ENCODE results near the gene FRRS1L.

Gene FRRS1L

DNA sequence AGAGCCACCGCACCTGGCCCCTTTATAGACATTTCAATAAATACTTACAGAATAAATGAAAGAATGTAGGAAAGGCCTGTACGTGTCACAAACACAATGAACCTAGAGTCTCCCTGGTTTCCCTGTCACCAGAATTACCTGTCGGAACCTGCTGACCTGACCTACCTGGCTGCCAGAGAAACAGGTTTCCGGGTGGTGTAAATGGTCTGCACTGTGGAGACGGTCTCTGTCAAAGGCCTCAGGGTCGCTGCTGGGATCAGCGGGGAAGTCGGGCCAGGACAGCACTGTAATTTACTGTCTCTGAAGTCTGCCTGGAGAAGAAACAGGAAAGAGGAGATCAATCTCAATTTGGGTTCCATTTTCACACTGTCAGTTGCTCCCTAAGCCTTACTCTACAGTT, 9.3 kb upstream of the FRRS1L start:
- no peak for DNase-seq (ENCODE audit: low read depth)

- DNase-seq (ENCODE audit: low read depth): no peak
Measured at GRCh38 chr9:109172935-109173334, 5.9 kb upstream of the FRRS1L start.

- DNase-seq (ENCODE audit: low read depth): peak; percentile 81
Measured at GRCh38 chr9:109171926-109172325, 4.9 kb upstream of the FRRS1L start.

DNA sequence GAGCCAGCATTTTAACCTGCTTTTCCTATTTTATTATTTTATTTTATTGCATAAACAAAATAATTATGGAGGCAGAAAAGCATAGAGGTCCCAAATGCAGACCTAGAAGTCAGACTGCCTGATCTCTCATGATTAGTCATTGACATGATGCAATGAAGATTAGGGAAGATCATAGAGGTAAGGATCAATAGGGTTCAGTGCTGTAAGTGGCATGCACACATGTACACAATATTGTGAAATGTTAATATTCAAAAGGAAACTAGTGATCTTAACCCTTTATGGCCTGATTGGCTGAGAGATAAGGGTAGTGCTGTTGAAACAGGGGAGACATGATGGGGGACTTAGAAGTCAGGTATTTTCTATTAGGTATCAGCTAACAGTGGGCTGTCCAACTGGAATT, 1.1 kb upstream of the FRRS1L start:
- no peak for DNase-seq (ENCODE audit: low read depth)

GRCh38 chr9:109167716-109168115, 667 bp upstream of the FRRS1L start:
- DNase-seq (ENCODE audit: low read depth): no peak

GRCh38 chr9:109166171-109166770, 778 bp downstream of the FRRS1L start:
- no peak for DNase-seq (ENCODE audit: low read depth)

DNA sequence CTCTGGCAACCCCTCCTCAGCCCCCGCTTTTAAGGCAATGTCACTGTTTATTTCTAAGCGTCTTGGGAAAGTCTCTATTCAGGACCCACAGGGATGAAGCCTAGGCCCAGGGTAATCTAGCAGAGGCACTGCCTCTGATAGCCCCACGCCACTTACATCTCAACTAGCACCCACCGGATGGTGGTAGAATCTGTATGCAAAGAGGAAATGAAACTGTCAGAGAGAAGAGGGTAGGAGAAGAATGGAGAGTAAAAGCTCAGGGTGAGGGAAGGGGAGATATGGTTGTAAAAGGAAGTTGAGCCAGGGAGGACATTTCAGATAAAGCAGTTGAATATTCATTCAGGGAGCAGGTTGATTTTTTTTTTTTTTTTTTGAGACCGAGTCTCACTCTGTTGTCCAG, 3.0 kb downstream of the FRRS1L start:
- no peak for DNase-seq (ENCODE audit: low read depth)

GRCh38 chr9:109163194-109163593, 3.9 kb downstream of the FRRS1L start:
- no peak for DNase-seq (ENCODE audit: low read depth)

GRCh38 chr9:109162677-109163076, 4.4 kb downstream of the FRRS1L start:
- DNase-seq (ENCODE audit: low read depth): no peak

- no peak for DNase-seq (ENCODE audit: low read depth)
Measured at GRCh38 chr9:109161471-109161870, 5.6 kb downstream of the FRRS1L start.

GRCh38 chr9:109159583-109159982, 7.5 kb downstream of the FRRS1L start:
- DNase-seq (ENCODE audit: low read depth): no peak

DNA sequence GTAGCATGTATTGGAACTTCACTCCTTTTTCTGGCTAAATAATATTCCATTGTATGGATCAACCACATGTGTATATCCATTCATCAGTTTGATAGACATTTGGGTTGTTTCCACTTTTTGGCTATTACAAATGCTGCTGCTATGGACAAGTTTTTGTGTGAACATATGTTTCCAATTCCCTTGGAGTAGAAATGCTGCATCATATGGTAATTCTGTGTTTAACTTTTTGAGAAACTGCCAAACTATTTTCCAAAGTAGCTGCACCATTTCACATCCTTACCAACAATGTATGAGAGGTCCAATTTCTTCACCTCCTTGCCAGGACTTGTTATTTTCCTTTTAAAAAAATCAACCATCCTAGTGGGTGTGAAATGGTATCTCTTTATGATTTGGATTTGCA, 8.4 kb downstream of the FRRS1L start:
- no peak for DNase-seq (ENCODE audit: low read depth)

- DNase-seq (ENCODE audit: low read depth): no peak
Measured at GRCh38 chr9:109156708-109157107, 10.3 kb downstream of the FRRS1L start.

- no peak for DNase-seq (ENCODE audit: low read depth)
Measured at GRCh38 chr9:109150925-109151545, 16.0 kb downstream of the FRRS1L start.

GRCh38 chr9:109149722-109150121, 17.3 kb downstream of the FRRS1L start:
- DNase-seq (ENCODE audit: low read depth): no peak

DNA sequence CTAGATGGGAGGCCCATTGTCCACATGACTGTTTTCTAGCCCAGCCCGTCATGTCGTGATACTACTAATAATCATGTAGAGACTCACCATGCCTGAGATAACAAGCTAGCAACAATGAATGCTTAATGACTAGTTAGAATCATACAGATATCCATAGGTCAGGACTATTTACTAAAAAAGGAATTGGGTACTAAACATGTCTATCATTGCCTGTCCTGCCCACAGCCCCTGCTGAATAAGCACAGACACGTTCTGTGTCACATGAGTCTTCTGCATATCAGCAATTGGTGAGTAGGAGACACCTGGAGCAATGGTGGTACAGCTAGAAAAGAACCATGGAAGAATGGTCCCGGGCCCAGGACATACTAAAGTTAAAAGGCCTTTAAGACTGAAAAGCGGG, 18.0 kb downstream of the FRRS1L start:
- DNase-seq (ENCODE audit: low read depth): no peak

- DNase-seq (ENCODE audit: low read depth): no peak
Measured at GRCh38 chr9:109145051-109145450, 22.0 kb downstream of the FRRS1L start.

- no peak for DNase-seq (ENCODE audit: low read depth)
Measured at GRCh38 chr9:109143881-109144562, 23.0 kb downstream of the FRRS1L start.

DNA sequence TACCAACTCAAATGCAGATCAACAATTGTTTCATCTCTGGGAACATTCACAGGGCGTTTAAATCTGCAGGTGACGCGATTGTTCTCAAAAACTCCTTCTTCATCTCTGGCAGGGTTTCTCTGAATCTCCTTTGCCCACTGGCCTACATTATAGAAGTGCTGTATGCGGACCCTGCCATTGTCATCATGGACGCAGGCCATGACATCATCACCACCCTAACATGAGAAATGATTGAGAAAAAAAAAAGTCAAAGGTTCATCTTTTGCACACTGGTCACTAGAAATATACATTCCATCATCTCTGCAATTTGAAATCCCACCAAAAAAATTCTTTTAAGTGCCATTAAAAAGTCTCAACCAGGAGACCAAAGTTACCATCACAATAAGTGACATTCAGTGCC, 25.7 kb downstream of the FRRS1L start:
- DNase-seq (ENCODE audit: low read depth): no peak

DNA sequence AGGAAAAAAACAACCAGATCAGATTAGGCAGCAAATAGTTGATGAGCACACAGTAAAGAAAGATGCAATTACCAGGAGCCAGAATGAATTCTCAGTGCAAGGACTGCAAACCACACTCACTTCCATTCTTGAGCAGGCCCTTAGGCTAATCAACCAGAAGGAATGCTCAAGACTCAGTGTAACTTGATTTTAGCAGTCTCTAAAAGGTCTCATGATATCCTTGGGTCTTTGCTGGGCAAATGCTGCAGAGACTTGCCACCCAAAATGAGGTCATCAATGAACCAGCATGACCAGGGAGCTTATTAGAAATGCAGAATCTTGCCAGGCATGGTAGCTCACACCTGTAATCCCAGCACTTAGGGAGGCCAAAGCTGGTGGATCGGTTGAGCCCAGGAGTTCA, 27.2 kb downstream of the FRRS1L start:
- DNase-seq (ENCODE audit: low read depth): no peak

DNA sequence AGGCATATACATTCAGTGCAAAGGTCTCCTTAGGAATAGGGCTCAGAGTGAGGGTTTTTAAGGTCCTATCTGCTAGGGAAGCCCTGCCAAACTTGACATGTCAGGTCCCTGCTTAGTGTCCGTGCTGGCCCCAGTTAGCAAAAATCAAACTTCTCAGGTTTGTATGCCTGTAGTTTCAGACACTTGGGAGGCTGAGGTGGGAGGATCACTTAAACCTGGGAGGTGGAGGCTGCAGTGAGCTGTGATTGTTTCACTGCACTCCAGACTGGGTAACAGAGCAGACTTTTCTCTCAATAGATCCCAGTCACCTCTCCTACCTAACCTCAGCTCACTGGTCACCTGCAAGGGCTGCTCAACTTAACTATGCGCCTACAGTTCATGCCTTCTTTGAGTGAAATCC, 28.6 kb downstream of the FRRS1L start:
- DNase-seq (ENCODE audit: low read depth): no peak

- no peak for DNase-seq (ENCODE audit: low read depth)
Measured at GRCh38 chr9:109134167-109134578, 32.9 kb downstream of the FRRS1L start.

DNA sequence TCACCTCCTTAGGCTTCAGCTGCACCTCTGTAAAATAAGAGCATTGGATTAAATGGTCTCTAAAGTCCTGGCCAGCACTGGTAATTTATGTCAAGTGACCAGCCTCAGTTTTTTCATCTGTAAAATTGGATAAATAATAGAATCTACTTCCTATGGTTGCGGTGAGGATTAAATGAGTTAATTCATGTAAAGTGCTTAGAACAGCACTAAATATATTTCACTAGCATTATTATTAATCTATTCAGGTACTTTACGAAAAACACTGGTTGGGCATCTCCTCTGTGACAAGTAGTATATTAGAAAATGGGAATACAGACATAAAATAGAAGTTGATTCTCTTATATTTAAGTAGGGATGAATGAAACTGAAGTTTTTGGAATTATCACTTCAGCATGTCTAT, 33.5 kb downstream of the FRRS1L start:
- DNase-seq (ENCODE audit: low read depth): no peak

DNA sequence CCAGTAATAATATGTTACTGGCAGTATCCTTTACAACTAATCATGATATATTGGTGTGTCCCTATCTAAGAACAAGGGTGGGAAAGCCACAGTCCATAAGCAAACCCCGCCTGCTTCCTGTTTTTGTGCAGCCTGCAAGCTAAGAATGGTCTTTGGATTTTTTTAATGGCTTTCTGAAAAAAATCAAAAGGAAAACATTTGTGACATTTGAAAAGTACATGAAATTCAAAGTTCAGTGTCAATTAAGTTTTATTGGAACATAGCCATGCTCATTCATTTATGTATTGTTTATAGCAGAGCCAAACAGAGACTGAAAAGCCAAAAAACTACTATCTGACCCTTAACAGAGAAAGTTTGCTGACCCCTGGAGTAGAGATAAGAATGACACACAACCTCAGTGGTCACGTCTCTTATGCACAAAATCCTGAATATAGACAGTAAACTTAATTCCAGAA, 34.5 kb downstream of the FRRS1L start:
- no peak for DNase-seq (ENCODE audit: low read depth)
